HepG2 (cell line): ENCODE results near the gene NOTCH3. TPM values are rescaled to one million over a fixed set of nuclear protein-coding genes. Genes with fewer than 3 reads are reported as not detected.

Experiments
- ATAC-seq: fragments of 200-7000 bp; cut with Tn5 transposase; 3 replicates; pipeline ENCODE4 v1.9.1; 2020; ENCODE audit warnings: mild to moderate bottlenecking, moderate library complexity
- BruUV-seq: library from RNA; stranded (reverse); fragments of 400-500 nt; replicated peaks from 2 replicates; lab custom pipeline; 2021; lab: Mats Ljungman, UMichigan
- CTCF ChIA-PET: fragments of 300-600 bp; formaldehyde crosslinking; extraction: SDS; loops from one replicate; lab custom pipeline; 2021; ENCODE audit warnings: low total read pairs, inconsistent platforms, low intra/inter-chr PET ratio; lab: Yijun Ruan, JAX
- POLR2A ChIA-PET: fragments of 350-600 bp; sonication (Branson Sonifier 250); formaldehyde crosslinking; loops from one replicate; lab custom pipeline; 2020; ENCODE audit warnings: antibody characterized with exemption, inconsistent platforms; lab: Yijun Ruan, JAX
- DNase-seq: peaks from one replicate; pipeline ENCODE4 v3.0.0-alpha.2; 2015; ENCODE audit warnings: low spot score
- FAIRE-seq: peaks from 3 replicates; lab custom pipeline; 2011; peaks lifted over from hg19 to GRCh38; lab: Jason Lieb, UNC
- H2AFZ ChIP-seq: one replicate; pipeline ENCODE4 v1.6.1; 2011; ENCODE audit warnings: low read length, inconsistent platforms
- H3K27ac ChIP-seq: fragments of 300-600 bp; 3 replicates; pipeline ENCODE4 v1.8.0; 2011; ENCODE audit warnings: mixed run types, mild to moderate bottlenecking, mixed read lengths, low read length, inconsistent platforms; ENCODE audit not compliant: insufficient read depth; ENCODE audit errors: extremely low read length
- H3K27me3 ChIP-seq, 2 experiments: fragments of 200-600 bp in 1 of 2; 2 replicates in 1 of 2; 3 replicates in 1 of 2; pipeline versions ENCODE4 v1.6.0 to v1.8.0; 2011; ENCODE audit warnings: low read length in 2 of 2, mild to moderate bottlenecking in 2 of 2, moderate library complexity in 2 of 2, inconsistent platforms in 1 of 2; ENCODE audit not compliant: insufficient read depth in 2 of 2, control insufficient read depth in 1 of 2
- H3K36me3 ChIP-seq, 2 experiments: fragments of 200-600 bp in 1 of 2; replicated peaks in 1 of 2; 2 replicates in 1 of 2; 3 replicates in 1 of 2; pipeline versions ENCODE4 v1.5.1 to v1.8.0; 2011; ENCODE audit warnings: low read length in 2 of 2, inconsistent platforms in 1 of 2; ENCODE audit not compliant: insufficient read depth in 2 of 2, control insufficient read depth in 1 of 2
- H3K4me1 ChIP-seq: 2 replicates; pipeline ENCODE4 v1.5.1; 2012; ENCODE audit warnings: low read length, inconsistent platforms; ENCODE audit not compliant: insufficient read depth
- H3K4me2 ChIP-seq: 2 replicates; pipeline ENCODE4 v1.6.0; 2011; ENCODE audit warnings: low read depth, low read length, inconsistent platforms
- H3K4me3 ChIP-seq, 3 experiments: fragments of 200-600 bp in 1 of 3; sonication (generic), shearing (Covaris generic) in 1 of 3; replicated peaks in 1 of 3; 2 replicates each; pipeline ENCODE4 v1.5.1; 2011 to 2016; ENCODE audit warnings: low read length in 3 of 3, inconsistent platforms in 2 of 3, low read depth in 2 of 3, mild to moderate bottlenecking in 2 of 3, control low read depth in 1 of 3, mixed read lengths in 1 of 3; ENCODE audit not compliant: insufficient read depth in 1 of 3
- H3K79me2 ChIP-seq: one replicate; pipeline ENCODE4 v1.6.1; 2011; ENCODE audit warnings: low read length, inconsistent platforms; ENCODE audit not compliant: insufficient read depth
- H3K9ac ChIP-seq: 2 replicates; pipeline ENCODE4 v1.6.0; 2011; ENCODE audit warnings: mild to moderate bottlenecking, low read depth, low read length, inconsistent platforms; ENCODE audit not compliant: insufficient read depth
- H3K9me3 ChIP-seq: 2 replicates; pipeline ENCODE4 v1.5.1; 2012; ENCODE audit warnings: mild to moderate bottlenecking, low read length
- H4K20me1 ChIP-seq: 2 replicates; pipeline ENCODE4 v1.6.0; 2011; ENCODE audit warnings: inconsistent platforms, mild to moderate bottlenecking, low read length, moderate library complexity; ENCODE audit not compliant: insufficient read depth
- ASH2L ChIP-seq: fragments of 300-600, 200-600 bp; sonication (generic); IDR thresholded peaks from 2 replicates; pipeline ENCODE4 v1.7.0; 2017; ENCODE audit warnings: low read depth, mild to moderate bottlenecking, moderate library complexity, mixed read lengths, low read length; ENCODE audit not compliant: insufficient read length
- DMAP1 ChIP-seq: IDR thresholded peaks from 2 replicates; pipeline ENCODE4 v1.6.1; 2016
- DR1 ChIP-seq: sonication (generic); formaldehyde crosslinking; IDR thresholded peaks from 2 replicates; pipeline ENCODE4 v1.8.0; 2021; ENCODE audit warnings: mild to moderate bottlenecking, missing genetic modification reagents, inconsistent platforms
- ZNF557 ChIP-seq: sonication (generic); formaldehyde crosslinking; IDR thresholded peaks from 2 replicates; pipeline ENCODE4 v1.4.0; 2020; ENCODE audit warnings: missing genetic modification reagents
- ZNF644 ChIP-seq: IDR thresholded peaks from 2 replicates; pipeline ENCODE4 v1.6.1; 2016; ENCODE audit warnings: low read depth
- WGBS: methylation state at CpG from one replicate; pipeline ENCODE4 v1.1.6; 2017; ENCODE audit warnings: low lambda C conversion rate; 5-methylcytosine and 5-hydroxymethylcytosine counted together
- in situ Hi-C: cut with HindIII; loops from 2 replicates; pipeline ENCODE4 v1.10.0; 2017; ENCODE audit warnings: low pct_unique_long_range_greater_than_20kb; ENCODE audit not compliant: extremely low pct_ligation_motif_present
- intact Hi-C: fragments of 100-400 bp; cut with micrococcal nuclease; formaldehyde crosslinking; loops from one replicate; pipeline ENCODE4 v1.10.0; 2022; ENCODE audit not compliant: unreplicated experiment
- polyA plus RNA-seq, 8 experiments: library from polyadenylated mRNA; depleted of rRNA in 3 of 8; stranded (reverse) in 7 of 8; unstranded in 1 of 8; fragments of >200 nt; fragmentation: Illumina TruSeq in 4 of 8; extraction: Trizol in 4 of 8; gene quantifications; 2 replicates each; pipeline versions ENCODE4 v1.2.1 to v1.2.3, GENCODE V29; 2011 to 2016; ENCODE audit warnings: low read depth in 4 of 8, missing spikeins in 1 of 8, mixed read lengths in 1 of 8; ENCODE audit not compliant: insufficient read depth in 1 of 8
- total RNA-seq, 5 experiments: library from RNA; depleted of rRNA; stranded (reverse); fragments of >200 nt; fragmentation: Illumina TruSeq; extraction: Trizol; gene quantifications; 2 replicates each; pipeline ENCODE4 v1.2.3, GENCODE V29; 2016; ENCODE audit warnings: low read depth in 1 of 5
- TF ChIP-seq, protein P1 (sequence below): IDR thresholded peaks from 2 replicates; pipeline ENCODE4 v1.6.1; 2016; ENCODE audit warnings: control low read depth
- TF ChIP-seq, protein P2 (sequence below): sonication (generic); formaldehyde crosslinking; IDR thresholded peaks from 2 replicates; pipeline ENCODE4; 2020; ENCODE audit warnings: missing genetic modification reagents, mild to moderate bottlenecking, borderline replicate concordance

The NOTCH3 gene
- total and polyA plus RNA-seq, 2 of the 13 experiments (the other 11 are each of a cell fraction or from before 2014, with no cell fraction given), result 0.09 to 0.28 TPM

DNA sequence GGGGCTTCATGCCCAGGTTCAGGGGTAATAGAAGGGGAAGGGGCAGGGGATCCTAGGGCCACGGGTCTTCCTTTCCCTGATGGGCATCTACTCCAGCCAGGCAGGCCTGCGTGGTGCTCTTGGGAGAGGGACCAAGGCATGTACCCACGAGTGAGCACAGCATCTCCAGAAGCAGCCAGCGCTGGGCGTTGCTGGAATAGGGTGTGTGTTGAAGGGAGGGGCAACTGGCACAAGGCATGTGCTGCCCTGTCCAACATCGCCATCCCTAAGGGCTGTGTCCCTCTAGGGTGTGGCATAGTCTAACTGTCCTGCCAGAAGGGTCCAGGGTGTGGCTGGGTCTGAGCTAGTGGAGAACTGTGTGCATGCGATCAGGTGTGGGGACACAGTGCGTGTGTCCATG is 2.9 kb downstream of the NOTCH3 start:
- H3K36me3 ChIP-seq, result no peaks in the 10 kb centered on the region
- no peak overlapping the region for H3K4me3 ChIP-seq
- FAIRE-seq (no peak), ATAC-seq (0 out of 3 replicates have a peak, but pooled peaks have one; percentile 19), DNase-seq (no peak)
- H3K4me1 ChIP-seq, result no peaks in the 10 kb centered on the region; the same call in 1 of the 2 replicates
- POLR2A ChIA-PET, result no interaction called here
- in situ Hi-C loops (no loop called here), intact Hi-C loops (no loop called here)
- 13% methylated on average over 5 of the region's 8 CpGs for WGBS
- CTCF ChIA-PET, result no interaction called here
- no peak overlapping the region for H3K9ac ChIP-seq
- H3K27me3 ChIP-seq, result peaks cover 3 to 38% of the 10 kb centered on the region in 2 experiments; a peak in 3 of 5 replicates
- H3K27ac ChIP-seq, result no peak overlapping the region
- TF ChIP-seq DMAP1 (CRISPR knock-in tag), result no peak
- no peak for TF ChIP-seq ASH2L
- TF ChIP-seq, protein P1, sequence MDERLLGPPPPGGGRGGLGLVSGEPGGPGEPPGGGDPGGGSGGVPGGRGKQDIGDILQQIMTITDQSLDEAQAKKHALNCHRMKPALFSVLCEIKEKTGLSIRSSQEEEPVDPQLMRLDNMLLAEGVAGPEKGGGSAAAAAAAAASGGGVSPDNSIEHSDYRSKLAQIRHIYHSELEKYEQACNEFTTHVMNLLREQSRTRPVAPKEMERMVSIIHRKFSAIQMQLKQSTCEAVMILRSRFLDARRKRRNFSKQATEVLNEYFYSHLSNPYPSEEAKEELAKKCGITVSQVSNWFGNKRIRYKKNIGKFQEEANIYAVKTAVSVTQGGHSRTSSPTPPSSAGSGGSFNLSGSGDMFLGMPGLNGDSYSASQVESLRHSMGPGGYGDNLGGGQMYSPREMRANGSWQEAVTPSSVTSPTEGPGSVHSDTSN (CRISPR knock-in tag), result no peak
- TF ChIP-seq ZNF557, result no peak
- no peak for TF ChIP-seq DR1 (CRISPR knock-in tag)
- H3K79me2 ChIP-seq, result no peaks in the 10 kb centered on the region
- no TSS peak for BruUV-seq
- no peak overlapping the region for H3K4me2 ChIP-seq
- H3K9me3 ChIP-seq, result no peaks in the 10 kb centered on the region
- no peaks in the 10 kb centered on the region; the same call in 1 of the 2 replicates for H4K20me1 ChIP-seq
- no peak overlapping the region for H2AFZ ChIP-seq

DNA sequence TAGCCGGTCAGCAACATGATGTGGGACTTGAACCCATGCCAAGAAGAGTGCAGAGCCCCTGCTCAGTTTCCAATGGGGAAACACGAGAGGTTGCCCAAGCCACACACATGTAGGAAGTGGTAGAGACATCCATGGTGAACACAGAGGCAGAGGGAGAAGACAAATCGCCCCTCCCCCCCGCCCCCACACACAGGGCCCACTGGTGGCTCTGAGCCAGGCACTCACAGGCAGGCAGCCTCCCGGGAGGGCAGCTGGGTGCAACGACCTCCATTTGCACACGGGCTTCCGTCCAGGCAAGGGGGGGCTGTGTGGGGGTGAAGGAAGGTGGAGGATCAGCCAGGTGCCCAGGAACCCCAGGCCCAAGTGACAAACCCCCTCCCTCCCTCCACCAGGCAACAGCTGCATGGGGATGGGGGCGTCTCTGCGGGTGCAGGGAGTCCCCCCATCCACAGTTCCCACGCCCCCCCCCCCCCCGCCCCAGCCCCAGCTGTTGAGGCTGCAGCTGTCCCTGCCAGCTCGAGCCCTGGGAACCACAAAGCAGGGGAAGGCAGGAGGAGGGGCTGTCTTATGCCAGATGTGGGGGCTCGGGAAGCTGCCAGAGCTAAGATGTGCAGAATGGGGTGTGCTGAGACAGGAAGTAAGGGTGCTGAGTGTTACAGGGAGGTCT is 3.4 kb downstream of the NOTCH3 start:
- no peaks in the 10 kb centered on the region for H3K36me3 ChIP-seq
- WGBS, result 6% methylated on average over 3 of the region's 14 CpGs
- no peak overlapping the region for H3K9ac ChIP-seq
- in situ Hi-C loops, result no loop called here
- H3K4me2 ChIP-seq, result no peak overlapping the region
- intact Hi-C loops, result no loop called here
- POLR2A ChIA-PET, result no interaction called here
- no peak for ATAC-seq
- BruUV-seq, result no TSS peak
- H3K9me3 ChIP-seq, result no peaks in the 10 kb centered on the region
- no peak for DNase-seq
- H3K27me3 ChIP-seq, result peaks cover 3 to 34% of the 10 kb centered on the region in 2 experiments; a peak in 3 of 5 replicates
- H4K20me1 ChIP-seq, result no peaks in the 10 kb centered on the region; the same call in 1 of the 2 replicates
- TF ChIP-seq, protein P2, sequence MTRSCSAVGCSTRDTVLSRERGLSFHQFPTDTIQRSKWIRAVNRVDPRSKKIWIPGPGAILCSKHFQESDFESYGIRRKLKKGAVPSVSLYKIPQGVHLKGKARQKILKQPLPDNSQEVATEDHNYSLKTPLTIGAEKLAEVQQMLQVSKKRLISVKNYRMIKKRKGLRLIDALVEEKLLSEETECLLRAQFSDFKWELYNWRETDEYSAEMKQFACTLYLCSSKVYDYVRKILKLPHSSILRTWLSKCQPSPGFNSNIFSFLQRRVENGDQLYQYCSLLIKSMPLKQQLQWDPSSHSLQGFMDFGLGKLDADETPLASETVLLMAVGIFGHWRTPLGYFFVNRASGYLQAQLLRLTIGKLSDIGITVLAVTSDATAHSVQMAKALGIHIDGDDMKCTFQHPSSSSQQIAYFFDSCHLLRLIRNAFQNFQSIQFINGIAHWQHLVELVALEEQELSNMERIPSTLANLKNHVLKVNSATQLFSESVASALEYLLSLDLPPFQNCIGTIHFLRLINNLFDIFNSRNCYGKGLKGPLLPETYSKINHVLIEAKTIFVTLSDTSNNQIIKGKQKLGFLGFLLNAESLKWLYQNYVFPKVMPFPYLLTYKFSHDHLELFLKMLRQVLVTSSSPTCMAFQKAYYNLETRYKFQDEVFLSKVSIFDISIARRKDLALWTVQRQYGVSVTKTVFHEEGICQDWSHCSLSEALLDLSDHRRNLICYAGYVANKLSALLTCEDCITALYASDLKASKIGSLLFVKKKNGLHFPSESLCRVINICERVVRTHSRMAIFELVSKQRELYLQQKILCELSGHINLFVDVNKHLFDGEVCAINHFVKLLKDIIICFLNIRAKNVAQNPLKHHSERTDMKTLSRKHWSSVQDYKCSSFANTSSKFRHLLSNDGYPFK (CRISPR knock-in tag), result 0 out of 2 replicates have a peak, but pooled peaks have one; percentile 46
- no peak for TF ChIP-seq ZNF644 (CRISPR knock-in tag)
- no peak overlapping the region for H3K4me3 ChIP-seq
- no peaks in the 10 kb centered on the region for H3K79me2 ChIP-seq
- no peaks in the 10 kb centered on the region; the same call in 1 of the 2 replicates for H3K4me1 ChIP-seq
- FAIRE-seq, result no peak
- CTCF ChIA-PET, result no interaction called here
- H2AFZ ChIP-seq, result no peak overlapping the region
- H3K27ac ChIP-seq, result no peak overlapping the region
